Measurements from ENCODE around the gene CAMK1D.

The CAMK1D gene

DNA sequence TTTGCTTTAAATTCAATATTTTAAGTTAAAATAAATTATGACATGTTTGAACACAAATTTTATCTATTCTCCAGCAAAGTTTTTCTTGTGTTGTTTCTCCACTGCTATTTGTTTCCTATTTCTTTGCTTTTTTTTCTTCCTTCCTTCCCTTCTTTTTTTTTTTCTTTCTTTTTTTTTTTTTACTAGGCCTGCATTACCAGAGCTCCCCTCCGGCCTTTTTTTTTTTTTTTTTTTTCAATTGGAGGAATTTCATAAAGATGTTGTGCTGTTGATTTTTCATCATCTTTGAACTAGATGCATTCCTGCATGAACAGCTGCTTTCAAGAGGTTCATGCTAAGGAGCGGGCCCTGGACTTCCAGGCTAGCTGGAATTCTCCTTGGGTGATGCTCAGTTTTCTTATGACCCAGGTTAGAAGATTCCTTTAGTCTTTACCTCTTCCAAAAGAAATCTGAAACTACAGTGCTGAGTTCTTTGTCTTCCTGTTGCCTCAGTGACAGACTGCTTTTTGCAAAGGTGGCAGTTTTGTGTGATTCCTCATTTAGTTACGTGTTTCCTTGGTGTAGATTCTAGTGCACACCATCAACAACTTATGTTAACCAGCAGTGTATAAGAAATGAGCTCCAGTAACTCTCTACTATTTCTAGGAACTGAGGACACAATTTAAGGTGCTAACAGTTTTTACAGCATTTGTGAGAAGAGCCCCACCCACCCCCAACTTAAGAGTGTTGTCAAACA lies 4.8 kb upstream of the CAMK1D start:
- TF ChIP-seq, protein P1, sequence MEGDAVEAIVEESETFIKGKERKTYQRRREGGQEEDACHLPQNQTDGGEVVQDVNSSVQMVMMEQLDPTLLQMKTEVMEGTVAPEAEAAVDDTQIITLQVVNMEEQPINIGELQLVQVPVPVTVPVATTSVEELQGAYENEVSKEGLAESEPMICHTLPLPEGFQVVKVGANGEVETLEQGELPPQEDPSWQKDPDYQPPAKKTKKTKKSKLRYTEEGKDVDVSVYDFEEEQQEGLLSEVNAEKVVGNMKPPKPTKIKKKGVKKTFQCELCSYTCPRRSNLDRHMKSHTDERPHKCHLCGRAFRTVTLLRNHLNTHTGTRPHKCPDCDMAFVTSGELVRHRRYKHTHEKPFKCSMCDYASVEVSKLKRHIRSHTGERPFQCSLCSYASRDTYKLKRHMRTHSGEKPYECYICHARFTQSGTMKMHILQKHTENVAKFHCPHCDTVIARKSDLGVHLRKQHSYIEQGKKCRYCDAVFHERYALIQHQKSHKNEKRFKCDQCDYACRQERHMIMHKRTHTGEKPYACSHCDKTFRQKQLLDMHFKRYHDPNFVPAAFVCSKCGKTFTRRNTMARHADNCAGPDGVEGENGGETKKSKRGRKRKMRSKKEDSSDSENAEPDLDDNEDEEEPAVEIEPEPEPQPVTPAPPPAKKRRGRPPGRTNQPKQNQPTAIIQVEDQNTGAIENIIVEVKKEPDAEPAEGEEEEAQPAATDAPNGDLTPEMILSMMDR (IDR thresholded peaks at IDR 0.05), result no peak
- Histone ChIP-seq H3K36me3 (no peaks in the 10 kb centered on the region), H3K27me3 (no peaks in the 10 kb centered on the region), H3K9me3 (no peaks in the 10 kb centered on the region), H3K27ac (no peak overlapping the region), H3K4me3 (no peak overlapping the region), H3K4me1 (peaks cover 0 to 9% (median 3%) of the 10 kb centered on the region in 4 donors)
- DNase-seq, result no peak
- intact Hi-C loops (cut with DNase I; ENCODE audit: low total_unique reads), result no loop called here

- no peaks in the 10 kb centered on the region for H3K36me3 ChIP-seq
- H3K4me3 ChIP-seq, result no peak overlapping the region
- intact Hi-C loops (cut with DNase I; ENCODE audit: low total_unique reads), result no loop called here
- H3K27me3 ChIP-seq, result no peaks in the 10 kb centered on the region
- DNase-seq, result no peak
- TF ChIP-seq, protein P1 (IDR thresholded peaks at IDR 0.05), result no peak
- peaks cover 0 to 19% (median 9%) of the 10 kb centered on the region in 4 donors for H3K4me1 ChIP-seq
- no peak overlapping the region for H3K27ac ChIP-seq
- H3K9me3 ChIP-seq, result no peaks in the 10 kb centered on the region
Measured at GRCh38 chr10:12346707-12347106, 2.6 kb upstream of the CAMK1D start.

GRCh38 chr10:12348294-12348869 lies 965 bp upstream of the CAMK1D start:
- Histone ChIP-seq H3K27me3 (no peaks in the 10 kb centered on the region), H3K9me3 (no peaks in the 10 kb centered on the region), H3K4me1 (peaks cover 0 to 19% (median 9%) of the 10 kb centered on the region in 4 donors), H3K27ac (peak overlapping the region; percentile 88 to 98), H3K36me3 (no peaks in the 10 kb centered on the region), H3K4me3 (peak overlapping the region; percentile 71 to 78)
- TF ChIP-seq, protein P1 (IDR thresholded peaks at IDR 0.05), result no peak
- intact Hi-C loops (cut with DNase I; ENCODE audit: low total_unique reads), result no loop called here
- no peak for DNase-seq

GRCh38 chr10:12349629-12350166 lies 351 bp downstream of the CAMK1D start:
- intact Hi-C loops (cut with DNase I; ENCODE audit: low total_unique reads), result no loop called here
- Histone ChIP-seq H3K4me3 (peak overlapping the region; percentile 71 to 78), H3K9me3 (no peaks in the 10 kb centered on the region), H3K27ac (peak overlapping the region; percentile 88 to 98), H3K27me3 (no peaks in the 10 kb centered on the region), H3K4me1 (peaks cover 0 to 19% (median 9%) of the 10 kb centered on the region in 4 donors), H3K36me3 (no peaks in the 10 kb centered on the region)
- no peak for DNase-seq
- TF ChIP-seq, protein P1 (IDR thresholded peaks at IDR 0.05), result peak in 1 of 2 experiments; percentile 3

- no peaks in the 10 kb centered on the region for H3K36me3 ChIP-seq
- intact Hi-C loops (cut with DNase I; ENCODE audit: low total_unique reads), result no loop called here
- TF ChIP-seq, protein P1 (IDR thresholded peaks at IDR 0.05), result peak in 1 of 2 experiments; percentile 38
- H3K4me3 ChIP-seq, result peak overlapping the region; percentile 71 to 78
- H3K27me3 ChIP-seq, result no peaks in the 10 kb centered on the region
- H3K27ac ChIP-seq, result peak overlapping the region; percentile 88 to 98
- no peaks in the 10 kb centered on the region for H3K9me3 ChIP-seq
- DNase-seq, result peak; percentile 53 to 70
- H3K4me1 ChIP-seq, result peaks cover 0 to 19% (median 9%) of the 10 kb centered on the region in 4 donors
Measured at GRCh38 chr10:12350167-12350872, 973 bp downstream of the CAMK1D start.
